GM12891 (cell line): Measurements from ENCODE around the gene OTOGL.

ENCODE experiments used
- PAX5 ChIP-seq: IDR thresholded peaks from 2 replicates; pipeline ENCODE4 v1.6.1; 2011; ENCODE audit warnings: low read length, moderate library complexity, mild to moderate bottlenecking; ENCODE audit not compliant: insufficient read depth, severe bottlenecking
- POLR2A ChIP-seq: IDR thresholded peaks from 2 replicates; pipeline ENCODE4 v1.6.1; 2011; ENCODE audit warnings: low read depth, low read length, control low read depth
- POLR2AphosphoS5 ChIP-seq: IDR thresholded peaks from 2 replicates; pipeline ENCODE4 v1.6.1; 2011; ENCODE audit warnings: low read depth, low read length, control low read depth
- SPI1 ChIP-seq: IDR thresholded peaks from 2 replicates; pipeline ENCODE4 v1.6.1; 2011; ENCODE audit warnings: low read depth, low read length, control low read depth
- TAF1 ChIP-seq: IDR thresholded peaks from 2 replicates; pipeline ENCODE4 v1.6.1; 2011; ENCODE audit warnings: low read depth, low read length, control low read depth

GRCh38 chr12:80313209-80313608 lies 213.9 kb downstream of the OTOGL start:
- TF ChIP-seq POLR2AphosphoS5 (no peak), POLR2A (no peak), SPI1 (no peak), TAF1 (no peak), PAX5 (no peak)
